Measurements from ENCODE around the gene SENP8.

GRCh38 chr15:72173864-72174550, 55.8 kb downstream of the SENP8 start:
- TF ChIP-seq POLR2A (IDR thresholded peaks at IDR 0.05) (no peak), CTCF (IDR thresholded peaks at IDR 0.05) (no peak)
